H1 (cell line): Measurements from ENCODE around the gene CTNNA3. TPM values are rescaled to one million over a fixed set of nuclear protein-coding genes. Genes with fewer than 3 reads are reported as not detected.

ENCODE experiments used
- CTCF ChIA-PET: fragments of 300-600 bp; sonication (Branson Sonifier 250); formaldehyde crosslinking; loops from one replicate; lab custom pipeline; 2021; ENCODE audit not compliant: partially characterized antibody; lab: Charles Lee
- POLR2A ChIA-PET: fragments of 300-600 bp; sonication (Branson Sonifier 250); formaldehyde crosslinking; loops from one replicate; lab custom pipeline; 2021; ENCODE audit warnings: inconsistent platforms; ENCODE audit not compliant: partially characterized antibody; lab: Charles Lee
- DNase-seq, 2 experiments: peaks; one replicate each; pipeline versions ENCODE4 v3.0.0 to v3.0.0-alpha.2; 2010 to 2022; ENCODE audit warnings: low spot score in 2 of 2, low read depth in 1 of 2, mixed read lengths in 1 of 2
- FAIRE-seq: peaks from 2 replicates; lab custom pipeline; 2011; peaks lifted over from hg19 to GRCh38; lab: Jason Lieb, UNC
- H2AFZ ChIP-seq: 2 replicates; pipeline ENCODE4 v1.8.1; 2012; ENCODE audit warnings: low read length, inconsistent platforms
- H2AK5ac ChIP-seq: 2 replicates; pipeline ENCODE4 v1.6.1; 2013; ENCODE audit warnings: low read depth, low read length
- H2BK120ac ChIP-seq: replicated peaks from 2 replicates; pipeline ENCODE3; 2013; ENCODE audit warnings: low read depth, low read length, inconsistent platforms
- H2BK12ac ChIP-seq: 2 replicates; pipeline ENCODE4 v1.6.1; 2013; ENCODE audit warnings: low read depth, low read length
- H2BK15ac ChIP-seq: 2 replicates; pipeline ENCODE4 v1.6.1; 2013; ENCODE audit warnings: low read length
- H2BK20ac ChIP-seq: 2 replicates; pipeline ENCODE4 v1.6.1; 2013; ENCODE audit warnings: low read length
- H2BK5ac ChIP-seq: 2 replicates; pipeline ENCODE4 v1.6.1; 2013; ENCODE audit warnings: low read depth, low read length
- H3K14ac ChIP-seq: 2 replicates; pipeline ENCODE4 v1.6.1; 2013; ENCODE audit warnings: inconsistent platforms; ENCODE audit not compliant: insufficient read length
- H3K18ac ChIP-seq: 2 replicates; pipeline ENCODE4 v1.6.1; 2013; ENCODE audit warnings: low read length; ENCODE audit errors: extremely low read depth
- H3K23ac ChIP-seq: 2 replicates; pipeline ENCODE4 v1.6.1; 2013; ENCODE audit warnings: inconsistent platforms; ENCODE audit not compliant: insufficient read length
- H3K23me2 ChIP-seq: 2 replicates; pipeline ENCODE4 v1.6.1; 2013; ENCODE audit warnings: low read depth, low read length
- H3K27ac ChIP-seq: 2 replicates; pipeline ENCODE4 v1.6.1; 2011; ENCODE audit warnings: low read depth, low read length, inconsistent platforms
- H3K27me3 ChIP-seq, 4 experiments: replicated peaks in 1 of 4; 1 replicate in 1 of 4; 2 replicates in 3 of 4; pipeline versions ENCODE4 v1.6.1 to v1.8.1; 2011 to 2013; ENCODE audit warnings: low read length in 3 of 4, mild to moderate bottlenecking in 3 of 4, inconsistent platforms in 2 of 4, mixed read lengths in 2 of 4, moderate library complexity in 1 of 4; ENCODE audit not compliant: control insufficient read depth in 3 of 4, insufficient read depth in 3 of 4; ENCODE audit errors: extremely low read depth in 1 of 4
- H3K36me3 ChIP-seq, 4 experiments: 2 replicates each; pipeline versions ENCODE4 v1.6.1 to v1.8.1; 2011 to 2013; ENCODE audit warnings: mild to moderate bottlenecking in 4 of 4, low read length in 3 of 4, moderate library complexity in 2 of 4, control low read depth in 1 of 4, inconsistent platforms in 1 of 4; ENCODE audit not compliant: insufficient read depth in 4 of 4, control insufficient read depth in 2 of 4
- H3K4ac ChIP-seq: replicated peaks from 2 replicates; pipeline ENCODE3; 2013; ENCODE audit warnings: low read length, low read depth, mixed read lengths, inconsistent platforms; ENCODE audit not compliant: insufficient read length
- H3K4me1 ChIP-seq, 4 experiments: replicated peaks in 1 of 4; 1 replicate in 1 of 4; 2 replicates in 3 of 4; pipeline versions ENCODE4 v1.6.1 to v1.8.1; 2011 to 2013; ENCODE audit warnings: low read length in 3 of 4, inconsistent platforms in 2 of 4, mixed read lengths in 1 of 4; ENCODE audit not compliant: insufficient read depth in 4 of 4, control insufficient read depth in 3 of 4
- H3K4me2 ChIP-seq, 2 experiments: 2 replicates each; pipeline versions ENCODE4 v1.6.1 to v1.8.1; 2011 to 2013; ENCODE audit warnings: low read depth in 2 of 2, low read length in 2 of 2, control low read depth in 1 of 2, inconsistent platforms in 1 of 2, mild to moderate bottlenecking in 1 of 2; ENCODE audit not compliant: insufficient read depth in 1 of 2
- H3K4me3 ChIP-seq, 4 experiments: fragments of 200-600, 300-600 bp in 1 of 4; sonication (generic), shearing (Covaris generic), sonication (Bioruptor Twin) in 1 of 4; 2 replicates each; pipeline versions ENCODE4 v1.5.1 to v1.8.1; 2011 to 2016; ENCODE audit warnings: low read length in 4 of 4, low read depth in 3 of 4, control low read depth in 2 of 4, inconsistent platforms in 2 of 4, mild to moderate bottlenecking in 2 of 4, mixed read lengths in 1 of 4, moderate library complexity in 1 of 4; ENCODE audit not compliant: insufficient read depth in 2 of 4; ENCODE audit errors: extremely low read depth in 1 of 4
- H3K56ac ChIP-seq: replicated peaks from 2 replicates; pipeline ENCODE3; 2013; ENCODE audit warnings: low read depth, mild to moderate bottlenecking, mixed read lengths, low read length, inconsistent platforms; ENCODE audit not compliant: insufficient read length
- H3K79me1 ChIP-seq: 2 replicates; pipeline ENCODE4 v1.6.1; 2013; ENCODE audit warnings: low read depth, low read length, control low read depth
- H3K79me2 ChIP-seq, 2 experiments: 2 replicates each; pipeline versions ENCODE4 v1.6.1 to v1.8.1; 2012 to 2013; ENCODE audit warnings: low read length in 2 of 2, mild to moderate bottlenecking in 2 of 2, inconsistent platforms in 1 of 2; ENCODE audit not compliant: insufficient read depth in 2 of 2, control insufficient read depth in 1 of 2
- H3K9ac ChIP-seq, 4 experiments: replicated peaks in 1 of 4; 1 replicate in 1 of 4; 2 replicates in 3 of 4; pipeline versions ENCODE4 v1.6.1 to v1.8.1; 2011 to 2013; ENCODE audit warnings: low read depth in 3 of 4, low read length in 3 of 4, control low read depth in 2 of 4, mild to moderate bottlenecking in 2 of 4, moderate library complexity in 2 of 4, inconsistent platforms in 1 of 4; ENCODE audit errors: extremely low read depth in 1 of 4
- H3K9me3 ChIP-seq, 2 experiments: 2 replicates each; pipeline versions ENCODE4 v1.6.1 to v1.8.1; 2012 to 2013; ENCODE audit warnings: mild to moderate bottlenecking in 2 of 2, moderate library complexity in 2 of 2, control low read depth in 1 of 2, inconsistent platforms in 1 of 2, low read depth in 1 of 2, low read length in 1 of 2, mixed read lengths in 1 of 2; ENCODE audit not compliant: insufficient read depth in 2 of 2
- H4K20me1 ChIP-seq, 2 experiments: replicated peaks in 1 of 2; 2 replicates each; pipeline versions ENCODE3 to v1.8.1; 2011 to 2013; ENCODE audit warnings: inconsistent platforms in 2 of 2, low read length in 2 of 2, mild to moderate bottlenecking in 1 of 2; ENCODE audit not compliant: insufficient read depth in 2 of 2, control insufficient read depth in 1 of 2
- H4K5ac ChIP-seq: 2 replicates; pipeline ENCODE4 v1.6.1; 2013; ENCODE audit warnings: low read length, low read depth, mixed read lengths, inconsistent platforms; ENCODE audit not compliant: insufficient read length
- H4K8ac ChIP-seq: 2 replicates; pipeline ENCODE4 v1.8.0; 2013; ENCODE audit warnings: mild to moderate bottlenecking, moderate library complexity, low read length, inconsistent platforms; ENCODE audit not compliant: insufficient read depth; ENCODE audit errors: extremely low read depth
- H4K91ac ChIP-seq: replicated peaks from 2 replicates; pipeline ENCODE3; 2013; ENCODE audit warnings: low read length, mixed read lengths, inconsistent platforms; ENCODE audit not compliant: insufficient read length
- ATF2 ChIP-seq: IDR thresholded peaks from 2 replicates; pipeline ENCODE4 v1.6.1; 2012; ENCODE audit warnings: low read length, inconsistent platforms
- CEBPB ChIP-seq: IDR thresholded peaks from 2 replicates; pipeline ENCODE4 v1.6.1; 2012; ENCODE audit warnings: low read depth, low read length
- CTCF ChIP-seq, 3 experiments: IDR thresholded peaks; 1 replicate in 2 of 3; 2 replicates in 1 of 3; pipeline versions ENCODE4 v1.5.1 to v1.6.1; 2011; ENCODE audit warnings: low read length in 3 of 3, mild to moderate bottlenecking in 3 of 3, inconsistent platforms in 2 of 3, low read depth in 1 of 3, moderate library complexity in 1 of 3; ENCODE audit not compliant: insufficient read depth in 1 of 3; ENCODE audit errors: control extremely low read depth in 1 of 3
- EGR1 ChIP-seq: IDR thresholded peaks from 2 replicates; pipeline ENCODE4 v1.6.1; 2011; ENCODE audit warnings: low read depth, low read length, borderline replicate concordance
- NANOG ChIP-seq: IDR thresholded peaks from 2 replicates; pipeline ENCODE4 v1.6.1; 2011; ENCODE audit warnings: low read length, low read depth, mild to moderate bottlenecking, inconsistent platforms; ENCODE audit not compliant: insufficient read depth, poor library complexity, severe bottlenecking
- RBBP5 ChIP-seq: IDR thresholded peaks from 2 replicates; pipeline ENCODE4 v1.7.1; 2012; ENCODE audit warnings: low read depth, mild to moderate bottlenecking, inconsistent platforms, low read length, moderate library complexity, borderline replicate concordance
- SP1 ChIP-seq: IDR thresholded peaks from 2 replicates; pipeline ENCODE4 v1.6.1; 2011; ENCODE audit warnings: low read depth, low read length
- TCF12 ChIP-seq: IDR thresholded peaks from 2 replicates; pipeline ENCODE4 v1.6.1; 2011; ENCODE audit warnings: low read depth, mild to moderate bottlenecking, low read length
- USF2 ChIP-seq: IDR thresholded peaks from 2 replicates; pipeline ENCODE4 v1.6.1; 2011; ENCODE audit warnings: low read length, improper control_type of control experiment
- polyA plus RNA-seq, 7 experiments: library from polyadenylated mRNA; depleted of rRNA in 3 of 7; stranded (reverse) in 5 of 7; unstranded in 2 of 7; fragments of >200 nt in 5 of 7; fragments of 200-250 nt in 2 of 7; gene quantifications; 1 replicate in 5 of 7; 2 replicates in 1 of 7; 4 replicates in 1 of 7; pipeline versions ENCODE4 v1.2.1 to v1.2.3, GENCODE V29; 2011 to 2013; ENCODE audit warnings: missing spikeins in 2 of 7, mixed read lengths in 2 of 7
- total RNA-seq: library from RNA; stranded (reverse); fragmentation: NEBNext Ultra II Directional; extraction: Animal tissue kit (Norgen Biotek cat#: 25700); gene quantifications from 2 replicates; pipeline ENCODE4 v1.2.1, GENCODE V29; 2021

CTNNA3 gene
- total and polyA plus RNA-seq, 2 of the 8 experiments (the other 6 are each of a cell fraction or from before 2014, with no cell fraction given), result 1.3 to 1.5 TPM

- Histone ChIP-seq H3K9me3 (no peaks in the 10 kb centered on the region), H3K18ac (no peak overlapping the region), H3K4me1 (no peaks in the 10 kb centered on the region), H3K4ac (no peak overlapping the region), H4K91ac (no peak overlapping the region), H3K23me2 (no peaks in the 10 kb centered on the region), H4K8ac (no peak overlapping the region), H3K79me1 (no peaks in the 10 kb centered on the region), H2AFZ (no peak overlapping the region), H3K9ac (no peak overlapping the region), H2BK15ac (no peak overlapping the region), H3K27ac (no peak overlapping the region), H3K14ac (no peak overlapping the region), H3K27me3 (peaks cover 0 to 1% (median 0%) of the 10 kb centered on the region in 4 experiments; a peak in 1 of 7 replicates), H4K20me1 (no peaks in the 10 kb centered on the region), H3K79me2 (no peaks in the 10 kb centered on the region), H2AK5ac (no peak overlapping the region), H3K36me3 (no peaks in the 10 kb centered on the region), H2BK20ac (no peak overlapping the region), H3K23ac (no peak overlapping the region), H3K4me3 (no peak overlapping the region), H3K56ac (no peak overlapping the region)
- FAIRE-seq (no peak), DNase-seq (no peak)
- POLR2A ChIA-PET, result no interaction called here
- TF ChIP-seq NANOG, result no peak
- TF ChIP-seq USF2, result no peak
- no peak for TF ChIP-seq ATF2
- no peak for TF ChIP-seq CTCF (IDR thresholded peaks at IDR 0.05; ENCODE audit: control extremely low read depth in 1 of 3, insufficient read depth in 1 of 3, low read depth in 1 of 3, low read length in 3 of 3)
- TF ChIP-seq RBBP5, result no peak
- TF ChIP-seq SP1, result no peak
- TF ChIP-seq EGR1, result no peak
- no peak for TF ChIP-seq TCF12
- no peak for TF ChIP-seq CEBPB
- TF ChIP-seq, all 59 proteins: peak for 0
- no peak overlapping the region for H3K4me2 ChIP-seq
- H2BK12ac ChIP-seq, result no peak overlapping the region
- no peak overlapping the region for H2BK5ac ChIP-seq
- no peak overlapping the region for H2BK120ac ChIP-seq
- H4K5ac ChIP-seq, result no peak overlapping the region
- CTCF ChIA-PET, result no interaction called here
These were observed 1755.9 kb downstream of the CTNNA3 start for GRCh38 chr10:65940105-65940504.
